Stimulated activated CD4-positive, alpha-beta T cell treated with anti-CD3 and anti-CD28 coated beads, Interleukin-12 subunit alpha, Interleukin-12 subunit beta, amount 100 ng/mL, for 4 hours (primary cell): ENCODE results near the gene PPIF.
A peak's percentile ranks its signal among the peaks of the same experiment; 100 is the strongest.

Experiments used
- DNase-seq: peaks from one replicate; pipeline ENCODE4 v3.0.0-alpha.2; 2020

The PPIF gene

GRCh38 chr10:79349766-79350406 is 2.6 kb downstream of the PPIF start:
- no peak for DNase-seq

GRCh38 chr10:79350407-79351154 is 3.3 kb downstream of the PPIF start:
- no peak for DNase-seq

- DNase-seq, result no peak
Measured at GRCh38 chr10:79351332-79351731, 4.1 kb downstream of the PPIF start.

GRCh38 chr10:79352035-79352877 is 5.0 kb downstream of the PPIF start:
- DNase-seq, result no peak

GRCh38 chr10:79353000-79353406 is 5.7 kb downstream of the PPIF start:
- no peak for DNase-seq

GRCh38 chr10:79353726-79354125 is 6.5 kb downstream of the PPIF start:
- no peak for DNase-seq

GRCh38 chr10:79354141-79354540 is 6.9 kb downstream of the PPIF start:
- DNase-seq, result no peak

- no peak for DNase-seq
Measured at GRCh38 chr10:79354615-79355014, 7.3 kb downstream of the PPIF start.

- DNase-seq, result no peak
Measured at GRCh38 chr10:79355420-79356017, 8.2 kb downstream of the PPIF start.

GRCh38 chr10:79356104-79356503 is 8.8 kb downstream of the PPIF start:
- no peak for DNase-seq

GRCh38 chr10:79357180-79357579 is 9.9 kb downstream of the PPIF start:
- no peak for DNase-seq

GRCh38 chr10:79358811-79359210 is 11.5 kb downstream of the PPIF start:
- no peak for DNase-seq

GRCh38 chr10:79359816-79360498 is 12.7 kb downstream of the PPIF start:
- DNase-seq, result no peak

GRCh38 chr10:79360499-79361342 is 13.5 kb downstream of the PPIF start:
- no peak for DNase-seq

- DNase-seq, result no peak
Measured at GRCh38 chr10:79361726-79362397, 14.6 kb downstream of the PPIF start.

GRCh38 chr10:79367426-79368189 is 20.3 kb downstream of the PPIF start:
- no peak for DNase-seq

- DNase-seq, result no peak
Measured at GRCh38 chr10:79372871-79373270, 25.6 kb downstream of the PPIF start.

- DNase-seq, result peak; percentile 76
Measured at GRCh38 chr10:79374312-79375191, 27.3 kb downstream of the PPIF start.
